Cardiac muscle cell (in vitro differentiated cells and primary cell): ENCODE data around the gene MRRF. TPM values are rescaled to one million over a fixed set of nuclear protein-coding genes. Genes with fewer than 3 reads are reported as not detected.

ENCODE experiments used
- DNase-seq, 2 donors: peaks; one replicate each; pipeline versions ENCODE4 v3.0.0 to v3.0.0-alpha.2; 2010 to 2017; ENCODE audit warnings: low read depth in 1 of 2, low spot score in 1 of 2
- H3K27ac ChIP-seq: fragments of 200-600 bp; sonication (generic); 2 replicates; pipeline ENCODE4 v1.5.1; 2016
- H3K27me3 ChIP-seq: fragments of 200-600 bp; sonication (generic); 2 replicates; pipeline ENCODE4 v1.6.0; 2016; ENCODE audit warnings: control low read depth
- H3K36me3 ChIP-seq: fragments of 200-600 bp; sonication (generic); 2 replicates; pipeline ENCODE4 v1.5.1; 2016; ENCODE audit warnings: control low read depth
- H3K4me1 ChIP-seq: fragments of 200-600 bp; sonication (generic); 2 replicates; pipeline ENCODE4 v1.8.1; 2017; ENCODE audit warnings: low read depth, mild to moderate bottlenecking, mixed run types
- H3K4me3 ChIP-seq: fragments of 200-600 bp; sonication (generic); 2 replicates; pipeline ENCODE4 v1.5.1; 2016; ENCODE audit warnings: mild to moderate bottlenecking
- H3K9me3 ChIP-seq: fragments of 200-600 bp; sonication (generic); 2 replicates; pipeline ENCODE4 v1.5.1; 2017; ENCODE audit warnings: low read depth, mild to moderate bottlenecking, control low read depth
- CTCF ChIP-seq: IDR thresholded peaks from 2 replicates; pipeline ENCODE4 v1.5.1; 2012; ENCODE audit warnings: low read depth, mild to moderate bottlenecking, low read length
- polyA plus RNA-seq: library from polyadenylated mRNA; unstranded; fragments of >200 nt; fragmentation: Nextera tagmentation; extraction: Ambion mirVana; gene quantifications from 2 replicates; pipeline ENCODE4 v1.2.1, GENCODE V29; 2016
- total RNA-seq: library from RNA; depleted of rRNA; stranded (reverse); fragments of >200 nt; gene quantifications from 2 replicates; pipeline ENCODE4 v1.2.3, GENCODE V29; 2016

The MRRF gene
- total and polyA plus RNA-seq, 2 experiments from 2014 or later = 44.4 to 45.5 TPM

DNA sequence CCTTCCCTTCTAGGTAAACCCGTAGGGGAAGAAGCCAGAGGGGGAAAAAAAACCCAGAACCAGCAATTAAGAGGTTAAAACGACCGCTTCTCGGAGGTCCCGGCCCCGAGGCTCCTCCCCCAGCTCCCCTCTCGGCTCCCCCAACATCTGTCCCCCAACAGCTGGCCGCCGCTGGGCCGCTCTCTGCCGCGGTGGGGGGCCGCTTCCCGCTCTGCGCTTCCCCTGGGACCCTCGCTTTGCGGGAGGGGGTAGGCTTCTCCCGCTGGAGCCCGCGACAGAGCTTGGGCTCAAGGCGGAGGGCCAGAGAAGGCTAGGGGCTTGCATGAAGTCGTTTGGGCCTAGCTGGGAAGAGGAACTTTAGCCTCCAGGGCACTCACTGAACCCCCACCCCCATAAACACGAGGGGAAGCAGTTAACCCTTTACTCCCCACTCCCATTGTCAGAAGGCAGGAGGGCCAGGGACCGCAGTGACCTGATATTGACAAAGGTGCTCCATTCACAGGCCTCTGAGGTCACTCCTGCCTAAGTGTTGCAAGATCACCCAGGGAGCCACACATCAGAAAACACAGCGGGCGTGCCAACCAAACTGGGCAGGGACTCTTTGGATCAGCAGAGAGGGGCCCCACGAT lies 43.4 kb upstream of the MRRF start:
- Histone ChIP-seq H3K9me3 (no peaks in the 10 kb centered on the region), H3K27me3 (peaks cover 100% of the 10 kb centered on the region), H3K36me3 (no peaks in the 10 kb centered on the region), H3K4me1 (peaks cover 6% of the 10 kb centered on the region), H3K27ac (no peak overlapping the region), H3K4me3 (peak overlapping the region; percentile 17)
- TF ChIP-seq CTCF = no peak
- DNase-seq = peak in 1 of 2 donors; percentile 24

DNA sequence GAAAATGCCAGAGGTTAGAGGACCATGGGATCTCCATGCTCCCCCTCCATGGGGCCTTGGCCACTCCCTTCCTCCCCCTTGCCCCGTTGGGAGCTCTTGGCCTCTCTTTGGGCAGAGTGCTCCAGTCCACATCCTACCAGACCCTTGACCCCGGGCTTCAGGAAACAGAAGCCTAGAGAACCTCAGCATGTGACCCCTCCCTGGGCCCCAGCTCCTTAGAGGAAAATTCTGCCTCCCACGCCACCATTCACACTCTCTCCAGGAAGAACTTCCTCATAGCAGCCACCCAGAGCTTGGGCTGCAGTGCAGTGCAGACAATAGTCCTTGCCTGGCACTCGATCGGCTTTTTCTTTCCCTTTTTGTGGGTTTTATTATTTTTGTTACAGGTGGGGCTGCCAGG lies 41.9 kb upstream of the MRRF start:
- peaks cover 12% of the 10 kb centered on the region for H3K4me1 ChIP-seq

DNA sequence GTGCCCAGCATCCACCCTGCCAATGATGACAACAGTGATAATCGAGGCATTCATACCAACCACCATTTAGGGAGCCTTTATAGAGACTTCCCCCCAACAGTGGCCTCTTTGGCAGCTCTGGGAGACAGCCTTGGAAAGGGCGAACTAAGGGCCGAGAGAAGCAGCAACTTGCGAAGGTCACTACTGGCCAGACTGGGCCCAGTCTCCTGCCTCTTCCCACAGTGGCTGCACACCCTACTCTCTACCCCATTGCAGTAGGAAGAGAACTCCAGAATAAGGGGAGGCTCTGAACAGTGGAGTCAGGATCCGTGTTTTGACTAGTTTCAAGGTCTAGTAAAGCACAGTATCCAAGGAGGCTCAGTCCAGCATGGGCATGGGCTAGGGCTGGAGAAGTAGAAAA lies 41.2 kb upstream of the MRRF start:
- H3K9me3 ChIP-seq = no peaks in the 10 kb centered on the region
- H3K36me3 ChIP-seq = no peaks in the 10 kb centered on the region
- DNase-seq = no peak
- no peak for TF ChIP-seq CTCF
- no peak overlapping the region for H3K4me3 ChIP-seq
- H3K27me3 ChIP-seq = peaks cover 100% of the 10 kb centered on the region
- peaks cover 17% of the 10 kb centered on the region for H3K4me1 ChIP-seq
- H3K27ac ChIP-seq = no peak overlapping the region

More for the DNA sequence above, 41.9 kb upstream of the MRRF start:
- no peak overlapping the region for H3K4me3 ChIP-seq
- no peak overlapping the region for H3K27ac ChIP-seq
- DNase-seq = no peak
- TF ChIP-seq CTCF = no peak
- no peaks in the 10 kb centered on the region for H3K36me3 ChIP-seq
- H3K9me3 ChIP-seq = no peaks in the 10 kb centered on the region
- peaks cover 100% of the 10 kb centered on the region for H3K27me3 ChIP-seq

DNA sequence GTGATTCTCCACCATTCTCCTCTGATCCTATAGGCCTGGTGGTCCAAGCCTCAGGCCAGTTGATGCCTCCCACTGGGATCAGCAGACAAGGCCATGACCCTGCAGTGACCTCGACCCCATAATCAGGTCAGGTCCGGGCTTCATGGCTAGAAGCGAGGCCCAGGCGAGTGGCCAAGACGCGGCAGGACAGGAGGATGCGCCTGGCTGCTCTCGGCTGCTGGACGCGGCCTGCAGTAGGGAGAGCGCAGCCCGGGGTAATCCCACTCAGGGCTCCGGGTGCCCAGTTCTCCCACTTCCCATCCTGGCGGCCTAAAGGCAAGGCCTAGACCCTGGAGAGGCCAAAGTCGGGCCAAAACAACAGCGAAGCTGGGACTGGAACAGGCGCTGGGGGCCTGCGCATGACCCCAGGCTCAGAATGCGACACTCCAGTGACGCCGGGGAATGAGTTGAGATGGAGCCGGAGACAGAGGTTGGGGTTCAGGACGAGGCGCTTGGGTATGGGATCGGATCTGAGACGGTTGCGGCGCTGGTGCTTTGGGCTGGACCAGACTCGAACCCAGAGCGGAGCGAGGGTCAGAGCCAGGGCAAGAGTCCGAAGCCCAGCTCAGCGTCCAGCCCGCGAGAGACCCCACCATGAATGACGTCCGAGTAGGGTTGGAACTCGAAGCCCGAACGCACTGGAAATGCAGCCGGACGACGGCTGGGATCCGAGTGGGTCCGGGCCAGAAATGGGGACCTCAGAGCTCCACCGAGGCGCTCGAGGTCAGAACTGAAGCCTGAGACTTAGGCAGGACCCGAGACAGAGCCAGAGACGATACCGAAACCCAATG lies 39.2 kb upstream of the MRRF start:
- no peak for TF ChIP-seq CTCF
- no peak overlapping the region for H3K4me3 ChIP-seq
- no peaks in the 10 kb centered on the region for H3K36me3 ChIP-seq
- peaks cover 12% of the 10 kb centered on the region for H3K4me1 ChIP-seq
- no peak overlapping the region for H3K27ac ChIP-seq
- no peak for DNase-seq
- H3K27me3 ChIP-seq = peaks cover 100% of the 10 kb centered on the region
- no peaks in the 10 kb centered on the region for H3K9me3 ChIP-seq

- peaks cover 12% of the 10 kb centered on the region for H3K4me1 ChIP-seq
- H3K4me3 ChIP-seq = no peak overlapping the region
- peak in 1 of 2 donors; percentile 20 for DNase-seq
- H3K27me3 ChIP-seq = peaks cover 100% of the 10 kb centered on the region
- no peak for TF ChIP-seq CTCF
- no peaks in the 10 kb centered on the region for H3K9me3 ChIP-seq
- H3K27ac ChIP-seq = no peak overlapping the region
- no peaks in the 10 kb centered on the region for H3K36me3 ChIP-seq
Observed at GRCh38 chr9:122226142-122226757, 38.4 kb upstream of the MRRF start.
